ACC112 (cell line): ENCODE results near the gene SNAP25.

Experiments used
- H2AFZ ChIP-seq: fragments of 200-600 bp; sonication (generic); one replicate; pipeline ENCODE4 v1.6.0; 2017; ENCODE audit warnings: antibody characterized with exemption, low read length; ENCODE audit not compliant: unreplicated experiment
- H3K27ac ChIP-seq: fragments of 200-600 bp; sonication (generic); 2 replicates; pipeline ENCODE4 v1.5.1; 2014; ENCODE audit warnings: low read depth, mild to moderate bottlenecking, antibody characterized with exemption, low read length, moderate library complexity
- H3K27me3 ChIP-seq: fragments of 200-600 bp; sonication (generic); 2 replicates; pipeline ENCODE4 v1.6.1; 2014; ENCODE audit warnings: mild to moderate bottlenecking, antibody characterized with exemption, low read length, moderate library complexity, mixed read lengths; ENCODE audit not compliant: insufficient read depth
- H3K36me3 ChIP-seq: fragments of 200-600 bp; sonication (generic); 2 replicates; pipeline ENCODE4 v1.6.1; 2016; ENCODE audit warnings: mild to moderate bottlenecking, antibody characterized with exemption, low read length, moderate library complexity, mixed read lengths; ENCODE audit not compliant: insufficient read depth
- H3K4me1 ChIP-seq: fragments of 200-600 bp; sonication (generic); one replicate; pipeline ENCODE4 v1.6.1; 2016; ENCODE audit warnings: low read length, mixed read lengths; ENCODE audit not compliant: insufficient read depth, unreplicated experiment, control insufficient read depth
- H3K4me3 ChIP-seq: fragments of 200-600 bp; sonication (generic); 2 replicates; pipeline ENCODE4 v1.5.1; 2014; ENCODE audit warnings: mild to moderate bottlenecking, low read depth, low read length
- H3K79me2 ChIP-seq: fragments of 200-600 bp; sonication (generic); one replicate; pipeline ENCODE4 v1.6.0; 2016; ENCODE audit warnings: low read length; ENCODE audit not compliant: control insufficient read depth, unreplicated experiment, insufficient read depth

The SNAP25 gene

DNA sequence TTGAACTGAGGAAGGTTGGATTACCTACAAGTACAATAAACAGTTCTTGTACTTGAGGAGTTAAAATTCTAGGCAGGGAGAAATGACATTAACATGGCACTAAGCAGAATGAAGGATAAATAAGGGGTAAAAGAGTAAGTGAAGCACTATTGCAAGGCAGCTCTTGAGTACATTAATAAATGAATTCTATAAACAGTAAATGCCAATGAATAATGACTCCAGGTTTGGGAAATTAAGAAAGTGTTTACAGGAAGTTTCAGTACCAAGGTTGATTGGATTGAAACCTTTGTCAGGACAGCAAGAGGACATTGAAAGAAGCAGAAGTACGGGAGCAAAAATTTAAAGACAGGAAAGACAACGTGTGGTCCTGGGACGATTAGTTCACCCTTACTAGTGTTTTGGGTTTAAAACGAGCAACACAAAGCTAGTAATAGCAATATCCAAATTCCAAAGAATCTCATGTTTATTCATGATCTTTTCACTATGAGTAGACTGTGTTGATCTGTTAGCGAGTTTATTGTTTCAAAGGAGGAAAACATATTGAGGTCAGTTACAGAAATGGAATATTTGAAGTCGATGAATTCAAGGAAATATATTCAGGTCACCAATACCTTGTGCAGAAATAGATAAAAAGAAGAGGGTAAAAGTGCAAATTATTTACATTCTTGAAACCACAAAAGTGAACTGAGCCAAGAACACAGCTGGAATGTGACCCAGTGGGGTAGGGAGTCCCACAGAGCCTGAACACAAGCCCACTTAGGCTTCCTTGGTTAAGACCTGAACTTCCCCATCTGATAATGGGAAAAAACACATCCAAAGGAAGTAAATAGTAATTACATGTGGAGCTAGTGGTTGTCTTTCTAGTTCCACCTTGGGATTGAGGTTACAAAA, 134.5 kb downstream of the SNAP25 start:
- H3K27me3 ChIP-seq, result no peaks in the 10 kb centered on the region
- H3K27ac ChIP-seq, result no peak overlapping the region; the same call in 1 of the 2 replicates
- peak overlapping the region; percentile 11; the same call in 1 of the 2 replicates for H3K4me3 ChIP-seq
- H3K36me3 ChIP-seq, result no peaks in the 10 kb centered on the region
- H3K79me2 ChIP-seq, result no peaks in the 10 kb centered on the region
- H2AFZ ChIP-seq, result no peak overlapping the region
- H3K4me1 ChIP-seq, result peaks cover 39% of the 10 kb centered on the region

DNA sequence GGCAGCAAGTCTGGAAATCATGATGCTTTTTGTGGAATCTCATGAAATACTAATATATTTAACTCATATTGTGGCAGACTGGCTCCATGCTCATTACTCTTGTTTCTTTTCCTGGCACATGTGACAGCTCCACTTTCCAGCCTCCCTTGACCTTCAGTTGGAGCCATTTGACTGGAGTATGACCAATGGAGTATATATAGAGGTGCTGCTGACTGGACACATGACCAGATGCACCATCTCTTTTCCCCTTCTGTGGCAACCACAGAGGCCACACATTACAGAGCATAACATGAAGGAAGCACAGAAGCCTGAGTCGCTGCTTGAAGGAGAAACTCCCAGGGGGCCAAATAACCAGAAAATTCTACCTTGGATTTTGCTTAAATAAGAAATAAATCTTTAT, 138.0 kb downstream of the SNAP25 start:
- Histone ChIP-seq H3K79me2 (no peaks in the 10 kb centered on the region), H3K27ac (no peak overlapping the region), H3K4me1 (peaks cover 24% of the 10 kb centered on the region), H3K36me3 (no peaks in the 10 kb centered on the region), H3K27me3 (no peaks in the 10 kb centered on the region), H2AFZ (no peak overlapping the region), H3K4me3 (no peak overlapping the region)
